Thymus (tissue), 11 donors: ENCODE measurements around the gene WDR12. TPM values are rescaled to one million over a fixed set of nuclear protein-coding genes. Genes with fewer than 3 reads are reported as not detected.

Experiments used
- DNase-seq, 9 donors: peaks; one replicate each; pipeline ENCODE4 v3.0.0-alpha.2; 2013; ENCODE audit warnings: low spot score in 9 of 9, low read depth in 6 of 9, missing footprints in 1 of 9
- H3K27ac ChIP-seq, 2 donors: one replicate each; pipeline ENCODE4 v1.5.1; 2013; ENCODE audit warnings: control low read depth in 1 of 2, low read depth in 1 of 2, low read length in 1 of 2, mild to moderate bottlenecking in 1 of 2, moderate library complexity in 1 of 2
- H3K27me3 ChIP-seq, 2 donors: one replicate each; pipeline ENCODE4 v1.5.1; 2013; ENCODE audit warnings: low read length in 1 of 2; ENCODE audit not compliant: control insufficient read depth in 2 of 2, insufficient read depth in 1 of 2
- H3K36me3 ChIP-seq, 2 donors: one replicate each; pipeline ENCODE4 v1.5.1; 2013; ENCODE audit warnings: low read length in 1 of 2, mild to moderate bottlenecking in 1 of 2, moderate library complexity in 1 of 2; ENCODE audit not compliant: control insufficient read depth in 2 of 2, insufficient read depth in 2 of 2
- H3K4me1 ChIP-seq, 2 donors: one replicate each; pipeline ENCODE4 v1.5.1; 2013; ENCODE audit warnings: low read length in 2 of 2; ENCODE audit not compliant: control insufficient read depth in 2 of 2, insufficient read depth in 2 of 2
- H3K4me3 ChIP-seq, 2 donors: one replicate each; pipeline ENCODE4 v1.5.1; 2013; ENCODE audit warnings: low read length in 2 of 2, control low read depth in 1 of 2, mild to moderate bottlenecking in 1 of 2
- H3K9me3 ChIP-seq, 2 donors: one replicate each; pipeline ENCODE4 v1.5.1; 2013; ENCODE audit warnings: low read length in 1 of 2, mild to moderate bottlenecking in 1 of 2; ENCODE audit not compliant: control insufficient read depth in 2 of 2, insufficient read depth in 1 of 2
- WGBS: extraction: QIAGEN DNeasy Blood & Tissue Kit; methylation state at CpG from one replicate; pipeline ENCODE4 v1.1.7; 2013; 5-methylcytosine and 5-hydroxymethylcytosine counted together
- polyA plus RNA-seq: library from polyadenylated mRNA; stranded (reverse); fragments of 200-250 nt; gene quantifications from one replicate; pipeline ENCODE4 v1.2.3, GENCODE V29; 2013
- total RNA-seq: library from RNA; stranded (reverse); fragments of 120-200 nt; gene quantifications from one replicate; pipeline ENCODE4 v1.2.4, GENCODE V29; 2013
- donor health status: healthy.

The WDR12 gene
- total and polyA plus RNA-seq, 2 donors, result 19.8 to 38.9 TPM

DNA sequence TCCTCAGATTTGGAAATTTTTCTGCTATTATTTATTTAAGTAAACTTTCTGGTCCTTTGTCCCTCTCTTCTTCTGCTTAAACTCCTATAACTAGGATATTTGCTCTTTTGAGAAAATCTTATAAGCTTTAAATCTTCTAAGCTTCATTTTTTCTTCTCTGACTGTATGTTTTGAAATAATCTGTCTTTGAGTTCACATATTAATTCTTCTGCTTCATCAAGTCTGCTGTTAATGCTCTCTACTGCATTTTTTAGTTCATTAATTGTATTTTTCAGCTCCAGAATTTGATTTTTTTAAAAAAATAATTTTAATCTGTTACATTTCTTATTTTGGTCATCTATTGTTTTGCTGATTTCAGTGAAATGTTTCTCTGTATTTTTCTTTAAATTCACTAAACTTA, 68.8 kb downstream of the WDR12 start:
- no peaks in the 10 kb centered on the region for H3K27me3 ChIP-seq
- no peak overlapping the region for H3K27ac ChIP-seq
- no peak overlapping the region for H3K4me3 ChIP-seq
- DNase-seq, result no peak
- no peaks in the 10 kb centered on the region for H3K36me3 ChIP-seq
- peaks cover 2 to 7% of the 10 kb centered on the region in 2 donors for H3K9me3 ChIP-seq
- H3K4me1 ChIP-seq, result no peaks in the 10 kb centered on the region

DNA sequence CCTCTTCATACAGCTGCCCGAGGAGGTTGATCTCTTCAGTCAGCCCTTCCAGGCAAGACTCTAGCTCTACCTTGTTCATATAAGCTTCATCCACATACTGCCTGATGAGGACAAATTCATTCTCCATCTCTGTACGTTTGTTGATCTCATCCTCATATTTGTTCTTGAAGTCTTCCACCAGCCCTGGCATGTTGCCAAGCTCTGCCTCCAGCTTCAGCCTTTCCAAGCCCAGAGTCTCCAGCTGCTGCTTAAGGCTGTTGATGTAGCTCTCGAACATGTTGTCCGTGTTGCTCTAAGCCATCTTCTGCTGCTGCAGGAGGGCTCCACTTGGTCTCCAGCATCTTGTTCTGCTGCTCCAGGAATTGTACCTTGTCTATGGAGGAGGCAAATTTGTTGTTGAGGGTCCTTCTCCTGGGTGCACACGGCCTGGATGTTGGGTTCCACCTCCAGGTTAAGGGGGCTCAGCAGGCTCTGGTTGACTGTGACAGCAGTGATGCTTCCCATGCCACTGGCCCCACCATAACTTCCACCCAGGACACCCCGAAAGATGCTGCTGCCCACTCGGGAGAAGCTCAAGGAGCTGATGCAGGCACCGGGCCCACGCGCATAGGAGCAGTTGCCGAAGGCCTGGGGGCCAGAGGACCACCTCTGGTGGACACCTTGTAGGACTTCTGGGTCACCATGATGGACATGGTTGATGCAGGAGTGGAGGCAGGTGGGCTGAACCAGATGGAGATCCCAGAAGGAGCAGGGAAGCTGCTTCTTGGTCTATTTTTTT, 70.2 kb downstream of the WDR12 start:
- no peak for DNase-seq
- H3K9me3 ChIP-seq, result peaks cover 2 to 7% of the 10 kb centered on the region in 2 donors
- H3K4me1 ChIP-seq, result no peaks in the 10 kb centered on the region
- no peak overlapping the region for H3K27ac ChIP-seq
- H3K27me3 ChIP-seq, result no peaks in the 10 kb centered on the region
- whole genome bisulfite sequencing, result 98% methylated on average over 11 of the region's 11 CpGs
- H3K4me3 ChIP-seq, result no peak overlapping the region
- H3K36me3 ChIP-seq, result no peaks in the 10 kb centered on the region

DNA sequence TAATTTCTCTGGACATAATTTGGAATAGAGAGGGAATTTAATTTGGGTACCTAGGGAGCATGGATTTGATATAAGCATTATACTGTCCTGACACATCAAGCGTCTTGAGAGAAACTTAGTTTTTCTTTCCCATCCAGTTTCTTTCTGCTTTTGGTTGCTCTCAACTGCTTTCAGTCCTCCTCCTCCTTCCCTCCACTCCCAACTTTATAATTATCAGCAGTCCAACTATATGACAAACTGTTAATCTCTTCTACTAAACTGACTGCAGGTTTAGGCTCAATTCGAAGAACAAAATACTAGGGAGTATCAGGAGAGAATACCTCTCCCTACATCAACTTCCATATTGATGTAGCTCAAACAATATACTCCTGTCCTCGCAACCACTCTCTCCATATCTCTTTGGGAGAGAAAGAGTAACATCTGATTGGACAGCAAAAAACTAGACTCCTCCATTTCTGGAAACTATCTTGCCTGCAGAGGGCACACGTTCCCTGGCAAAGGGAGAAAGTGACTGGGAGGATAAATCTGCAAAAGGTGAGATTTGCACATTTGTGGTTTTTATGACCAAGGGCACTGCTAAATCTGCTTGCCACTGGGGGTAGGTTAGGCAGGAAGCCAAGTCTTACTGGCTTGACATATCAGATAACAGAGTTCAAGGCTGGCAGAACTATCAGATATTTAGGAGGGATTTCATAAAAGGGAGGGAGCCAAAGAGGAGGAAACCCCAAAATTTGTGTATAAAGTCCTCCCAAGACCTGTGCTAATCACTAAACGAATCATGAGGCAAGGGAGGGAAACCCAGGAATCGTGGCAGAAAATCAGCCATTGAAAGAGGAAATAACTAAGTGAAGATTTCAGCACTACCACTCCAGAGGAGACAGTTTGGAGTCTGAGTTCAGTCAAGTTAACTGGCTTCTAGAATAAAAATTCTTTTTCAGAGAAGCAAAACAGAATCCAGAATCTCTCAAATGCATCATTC, 79.9 kb downstream of the WDR12 start:
- WGBS, result 29% methylated on average over 6 of the region's 6 CpGs
- Histone ChIP-seq H3K27ac (no peak overlapping the region), H3K9me3 (no peaks in the 10 kb centered on the region), H3K4me1 (peaks cover 0 to 4% of the 10 kb centered on the region in 2 donors), H3K4me3 (no peak overlapping the region), H3K27me3 (no peaks in the 10 kb centered on the region), H3K36me3 (no peaks in the 10 kb centered on the region)
- peak; percentile 24 to 80 (median 48) for DNase-seq

DNA sequence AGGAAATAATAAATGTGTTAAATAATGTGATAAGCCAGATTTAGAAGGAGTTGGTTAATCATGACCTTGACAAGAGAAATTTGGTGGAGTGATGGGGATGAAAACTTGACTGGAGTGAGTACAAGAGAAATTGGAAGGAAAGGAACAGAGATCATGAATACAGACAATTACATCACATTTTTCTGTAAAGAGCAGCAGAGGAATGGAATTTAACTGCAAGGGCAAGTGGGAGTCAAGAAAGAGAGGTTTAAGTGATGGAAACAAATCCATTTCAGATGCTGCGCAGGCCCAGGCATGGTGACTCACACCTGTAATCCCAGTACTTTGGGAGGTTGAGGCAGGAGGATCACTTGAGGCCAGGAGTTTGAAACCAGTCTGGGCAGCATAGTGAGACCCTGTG, 86.6 kb downstream of the WDR12 start:
- Histone ChIP-seq H3K9me3 (no peaks in the 10 kb centered on the region), H3K4me1 (no peaks in the 10 kb centered on the region), H3K27ac (no peak overlapping the region), H3K36me3 (no peaks in the 10 kb centered on the region), H3K4me3 (no peak overlapping the region), H3K27me3 (no peaks in the 10 kb centered on the region)
- WGBS, result 100% methylated on average over 1 of the region's 1 CpG
- DNase-seq, result no peak

Other genes starting within 250 kb of the WDR12 start
- 2.6 TPM for gene ICA1L, start 39.9 kb downstream of the WDR12 start, total RNA-seq
- gene ICA1L, start 39.9 kb downstream of the WDR12 start, polyA plus RNA-seq, result 6.1 TPM
- gene CARF, start 602 bp upstream of the WDR12 start, total RNA-seq, result 14.1 TPM
- gene CARF, start 602 bp upstream of the WDR12 start, polyA plus RNA-seq, result 7.0 TPM
- gene NBEAL1, start 103.2 kb upstream of the WDR12 start, total RNA-seq, result 6.2 TPM
- gene NBEAL1, start 103.2 kb upstream of the WDR12 start, polyA plus RNA-seq, result 4.4 TPM